HepG2 (cell line): Measurements from ENCODE around the gene DCTN2. TPM values are rescaled to one million over a fixed set of nuclear protein-coding genes. Genes with fewer than 3 reads are reported as not detected.

Source experiments
- AHR ChIP-seq: IDR thresholded peaks from 2 replicates; pipeline ENCODE4 v1.6.1; 2018; ENCODE audit warnings: missing genetic modification reagents, missing compliant biosample characterization
- ARNT ChIP-seq: fragments of 450-650 bp; IDR thresholded peaks from 2 replicates; pipeline ENCODE4 v1.6.1; 2017
- ATF7-NPFF ChIP-seq: sonication (generic); formaldehyde crosslinking; IDR thresholded peaks from 2 replicates; pipeline ENCODE4 v1.8.1; 2023; ENCODE audit warnings: mild to moderate bottlenecking, low read depth, missing genetic modification reagents, moderate library complexity
- EP300 ChIP-seq, 3 experiments: sonication (generic) in 1 of 3; formaldehyde crosslinking in 1 of 3; IDR thresholded peaks; 2 replicates each; pipeline versions ENCODE4 v1.5.1 to v1.6.1; 2011 to 2020; ENCODE audit warnings: low read depth in 2 of 3, low read length in 2 of 3, borderline replicate concordance in 1 of 3, improper control_type of control experiment in 1 of 3, mild to moderate bottlenecking in 1 of 3, missing genetic modification reagents in 1 of 3, moderate library complexity in 1 of 3
- GMEB1 ChIP-seq: sonication (generic); formaldehyde crosslinking; IDR thresholded peaks from 2 replicates; pipeline ENCODE4 v1.5.1; 2020; ENCODE audit warnings: missing genetic modification reagents, mild to moderate bottlenecking, borderline replicate concordance
- LBX2 ChIP-seq: sonication (generic); formaldehyde crosslinking; IDR thresholded peaks from 2 replicates; pipeline ENCODE4 v1.5.0; 2020; ENCODE audit warnings: missing genetic modification reagents, mild to moderate bottlenecking, borderline replicate concordance
- REST ChIP-seq, 2 experiments: IDR thresholded peaks; 2 replicates each; pipeline ENCODE4 v1.6.1; 2011 to 2012; ENCODE audit warnings: low read length in 2 of 2, borderline replicate concordance in 1 of 2, low read depth in 1 of 2, mild to moderate bottlenecking in 1 of 2, moderate library complexity in 1 of 2
- RXRB ChIP-seq: IDR thresholded peaks from 2 replicates; pipeline ENCODE4 v1.6.1; 2016; ENCODE audit warnings: borderline replicate concordance, missing genetic modification reagents, missing compliant biosample characterization
- THAP9 ChIP-seq: sonication (generic); formaldehyde crosslinking; IDR thresholded peaks from 2 replicates; pipeline ENCODE4; 2020; ENCODE audit warnings: missing genetic modification reagents, mild to moderate bottlenecking, borderline replicate concordance
- ZBTB20 ChIP-seq: sonication (generic); formaldehyde crosslinking; IDR thresholded peaks from 2 replicates; pipeline ENCODE4 v1.8.1; 2023; ENCODE audit warnings: missing genetic modification reagents, low read depth, mild to moderate bottlenecking, borderline replicate concordance
- ZBTB7B ChIP-seq: sonication (generic); formaldehyde crosslinking; IDR thresholded peaks from 2 replicates; pipeline ENCODE4 v1.4.0; 2020; ENCODE audit warnings: missing genetic modification reagents
- ZNF3 ChIP-seq: IDR thresholded peaks from 2 replicates; pipeline ENCODE4 v1.7.0; 2017; ENCODE audit warnings: inconsistent platforms
- ZNF34 ChIP-seq: sonication (generic); formaldehyde crosslinking; IDR thresholded peaks from 2 replicates; pipeline ENCODE4 v1.4.0; 2020; ENCODE audit warnings: mild to moderate bottlenecking, missing genetic modification reagents, borderline replicate concordance
- ZNF572 ChIP-seq: sonication (generic); formaldehyde crosslinking; IDR thresholded peaks from 2 replicates; pipeline ENCODE4 v1.5.1; 2020; ENCODE audit warnings: mild to moderate bottlenecking, missing genetic modification reagents
- ZNF772 ChIP-seq: sonication (generic); formaldehyde crosslinking; IDR thresholded peaks from 2 replicates; pipeline ENCODE4 v1.5.0; 2020; ENCODE audit warnings: mild to moderate bottlenecking, missing genetic modification reagents
- polyA plus RNA-seq, 8 experiments: library from polyadenylated mRNA; depleted of rRNA in 3 of 8; stranded (reverse) in 7 of 8; unstranded in 1 of 8; fragments of >200 nt; fragmentation: Illumina TruSeq in 4 of 8; extraction: Trizol in 4 of 8; gene quantifications; 2 replicates each; pipeline versions ENCODE4 v1.2.1 to v1.2.3, GENCODE V29; 2011 to 2016; ENCODE audit warnings: low read depth in 4 of 8, missing spikeins in 1 of 8, mixed read lengths in 1 of 8; ENCODE audit not compliant: insufficient read depth in 1 of 8
- total RNA-seq, 5 experiments: library from RNA; depleted of rRNA; stranded (reverse); fragments of >200 nt; fragmentation: Illumina TruSeq; extraction: Trizol; gene quantifications; 2 replicates each; pipeline ENCODE4 v1.2.3, GENCODE V29; 2016; ENCODE audit warnings: low read depth in 1 of 5
- TF ChIP-seq, protein P1 (sequence below): sonication (generic); formaldehyde crosslinking; IDR thresholded peaks from 2 replicates; pipeline ENCODE4 v1.9.0; 2021; ENCODE audit warnings: missing genetic modification reagents, borderline replicate concordance

Gene DCTN2
- total and polyA plus RNA-seq, 2 of the 13 experiments (the other 11 are each of a cell fraction or from before 2014, with no cell fraction given), result 72.0 to 77.4 TPM

- peak; percentile 83; the same call in 1 of the 2 replicates for TF ChIP-seq THAP9 (CRISPR knock-in tag)
- TF ChIP-seq ZNF572 (CRISPR knock-in tag), result 0 out of 2 replicates have a peak, but pooled peaks have one; percentile 56
- peak in 1 of 2 experiments; percentile 34; a peak in 1 of 4 replicates for TF ChIP-seq REST (IDR thresholded peaks at IDR 0.05; ENCODE audit: borderline replicate concordance in 1 of 2, low read depth in 1 of 2, low read length in 2 of 2)
- peak; percentile 49; the same call in 1 of the 2 replicates for TF ChIP-seq LBX2 (CRISPR knock-in tag)
- 0 out of 4 replicates have a peak, but pooled peaks have one; percentile 11 to 18 for TF ChIP-seq EP300 (IDR thresholded peaks at IDR 0.05; ENCODE audit: low read depth in 2 of 2, low read length in 2 of 2)
- no peak for TF ChIP-seq EP300 (CRISPR knock-in tag; IDR thresholded peaks at IDR 0.05; ENCODE audit: borderline replicate concordance)
- TF ChIP-seq, protein P1, sequence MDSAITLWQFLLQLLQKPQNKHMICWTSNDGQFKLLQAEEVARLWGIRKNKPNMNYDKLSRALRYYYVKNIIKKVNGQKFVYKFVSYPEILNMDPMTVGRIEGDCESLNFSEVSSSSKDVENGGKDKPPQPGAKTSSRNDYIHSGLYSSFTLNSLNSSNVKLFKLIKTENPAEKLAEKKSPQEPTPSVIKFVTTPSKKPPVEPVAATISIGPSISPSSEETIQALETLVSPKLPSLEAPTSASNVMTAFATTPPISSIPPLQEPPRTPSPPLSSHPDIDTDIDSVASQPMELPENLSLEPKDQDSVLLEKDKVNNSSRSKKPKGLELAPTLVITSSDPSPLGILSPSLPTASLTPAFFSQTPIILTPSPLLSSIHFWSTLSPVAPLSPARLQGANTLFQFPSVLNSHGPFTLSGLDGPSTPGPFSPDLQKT (CRISPR knock-in tag), result no peak
- TF ChIP-seq ZNF34 (CRISPR knock-in tag), result no peak
- no peak for TF ChIP-seq ZNF3 (CRISPR knock-in tag)
- TF ChIP-seq ATF7-NPFF (CRISPR knock-in tag), result peak; percentile 72
- 0 out of 2 replicates have a peak, but pooled peaks have one; percentile 17 for TF ChIP-seq RXRB
- 0 out of 2 replicates have a peak, but pooled peaks have one; percentile 45 for TF ChIP-seq ZBTB20 (CRISPR knock-in tag)
- no peak for TF ChIP-seq ARNT
- 0 out of 2 replicates have a peak, but pooled peaks have one; percentile 26 for TF ChIP-seq ZBTB7B (CRISPR knock-in tag)
- TF ChIP-seq AHR (CRISPR knock-in tag), result no peak
- 0 out of 2 replicates have a peak, but pooled peaks have one; percentile 5 for TF ChIP-seq ZNF772 (CRISPR knock-in tag)
- TF ChIP-seq GMEB1 (CRISPR knock-in tag), result peak; percentile 77; the same call in 1 of the 2 replicates
These were observed 44.1 kb upstream of the DCTN2 start, which contains the start of gene PIP4K2C (continued) for GRCh38 chr12:57590864-57591781.
